Neuronal stem cell (in vitro differentiated cells): ENCODE results near the gene NTN1. TPM values are rescaled to one million over a fixed set of nuclear protein-coding genes. Genes with fewer than 3 reads are reported as not detected.

Experiments
- DNase-seq: peaks from one replicate; pipeline ENCODE4 v3.0.0-alpha.2; 2013; ENCODE audit warnings: low spot score
- H2AFZ ChIP-seq: one replicate; pipeline ENCODE4 v1.6.1; 2013; ENCODE audit warnings: mild to moderate bottlenecking, low read length, inconsistent platforms
- H2AK5ac ChIP-seq: 2 replicates; pipeline ENCODE4 v1.6.1; 2013; ENCODE audit warnings: low read depth, mild to moderate bottlenecking, inconsistent platforms, low read length, moderate library complexity, mixed read lengths
- H2BK120ac ChIP-seq: 2 replicates; pipeline ENCODE4 v1.6.1; 2013; ENCODE audit warnings: low read depth, mild to moderate bottlenecking, inconsistent platforms, low read length, moderate library complexity, mixed read lengths
- H2BK12ac ChIP-seq: one replicate; pipeline ENCODE4 v1.6.1; 2013; ENCODE audit warnings: low read length, inconsistent platforms
- H2BK15ac ChIP-seq: 2 replicates; pipeline ENCODE4 v1.6.1; 2013; ENCODE audit warnings: mild to moderate bottlenecking, low read length, inconsistent platforms, mixed read lengths
- H2BK5ac ChIP-seq: one replicate; pipeline ENCODE4 v1.6.1; 2013; ENCODE audit warnings: inconsistent platforms, mild to moderate bottlenecking, low read length, moderate library complexity
- H3K14ac ChIP-seq: one replicate; pipeline ENCODE4 v1.6.1; 2013; ENCODE audit warnings: low read length, inconsistent platforms
- H3K18ac ChIP-seq: 2 replicates; pipeline ENCODE4 v1.6.1; 2013; ENCODE audit warnings: low read length, inconsistent platforms
- H3K23ac ChIP-seq: 2 replicates; pipeline ENCODE4 v1.6.1; 2013; ENCODE audit warnings: low read depth, mild to moderate bottlenecking, mixed read lengths, low read length, inconsistent platforms; ENCODE audit not compliant: poor library complexity
- H3K27ac ChIP-seq: replicated peaks from 3 replicates; pipeline ENCODE4 v1.5.1; 2013; ENCODE audit warnings: low read length, inconsistent platforms
- H3K27me3 ChIP-seq, 3 experiments: 2 replicates each; pipeline ENCODE4 v1.6.1; 2013; ENCODE audit warnings: low read length in 3 of 3, mild to moderate bottlenecking in 2 of 3, inconsistent platforms in 1 of 3, low read depth in 1 of 3, mixed read lengths in 1 of 3, moderate library complexity in 1 of 3; ENCODE audit not compliant: control insufficient read depth in 3 of 3, insufficient read depth in 3 of 3
- H3K36me3 ChIP-seq, 2 donors: replicated peaks in 1 of 2; 2 replicates each; pipeline ENCODE4 v1.6.1; 2013; ENCODE audit warnings: low read length in 2 of 2; ENCODE audit not compliant: control insufficient read depth in 2 of 2, insufficient read depth in 2 of 2
- H3K4ac ChIP-seq: 2 replicates; pipeline ENCODE4 v1.6.1; 2013; ENCODE audit warnings: inconsistent platforms, mild to moderate bottlenecking, low read length, moderate library complexity
- H3K4me1 ChIP-seq, 2 donors: 1 replicate in 1 of 2; 2 replicates in 1 of 2; pipeline ENCODE4 v1.6.1; 2013; ENCODE audit warnings: low read length in 2 of 2, low read depth in 1 of 2; ENCODE audit not compliant: control insufficient read depth in 2 of 2, insufficient read depth in 1 of 2
- H3K4me2 ChIP-seq: one replicate; pipeline ENCODE4 v1.6.1; 2013; ENCODE audit warnings: mild to moderate bottlenecking, low read length, inconsistent platforms; ENCODE audit not compliant: insufficient read depth, poor library complexity, severe bottlenecking
- H3K4me3 ChIP-seq, 2 donors: 2 replicates each; pipeline ENCODE4 v1.5.1; 2013; ENCODE audit warnings: low read length in 2 of 2, mild to moderate bottlenecking in 2 of 2, inconsistent platforms in 1 of 2, moderate library complexity in 1 of 2
- H3K79me1 ChIP-seq: one replicate; pipeline ENCODE4 v1.6.1; 2013; ENCODE audit warnings: low read depth, mild to moderate bottlenecking, inconsistent platforms, low read length, moderate library complexity
- H3K9ac ChIP-seq: one replicate; pipeline ENCODE4 v1.6.1; 2013; ENCODE audit warnings: mild to moderate bottlenecking, low read depth, low read length, inconsistent platforms; ENCODE audit not compliant: poor library complexity
- H3K9me3 ChIP-seq, 2 donors: replicated peaks in 1 of 2; 2 replicates each; pipeline versions ENCODE3 to v1.6.1; 2013; ENCODE audit warnings: low read length in 2 of 2, mild to moderate bottlenecking in 2 of 2, inconsistent platforms in 1 of 2, low read depth in 1 of 2, mixed read lengths in 1 of 2, moderate library complexity in 1 of 2; ENCODE audit not compliant: control insufficient read depth in 2 of 2, insufficient read depth in 1 of 2
- H4K8ac ChIP-seq: one replicate; pipeline ENCODE4 v1.6.1; 2013; ENCODE audit warnings: low read depth, mild to moderate bottlenecking, inconsistent platforms, low read length, moderate library complexity
- H4K91ac ChIP-seq: one replicate; pipeline ENCODE4 v1.6.1; 2013; ENCODE audit warnings: low read length, low read depth, mild to moderate bottlenecking, inconsistent platforms; ENCODE audit not compliant: poor library complexity
- WGBS, 2 donors: extraction: QIAGEN DNeasy Blood & Tissue Kit; methylation state at CpG; one replicate each; pipeline ENCODE4 v1.1.7; 2013; ENCODE audit warnings: missing lambda C conversion rate in 2 of 2, mixed read lengths in 1 of 2; ENCODE audit not compliant: insufficient read length in 2 of 2, insufficient replicate concordance in 1 of 2; ENCODE audit errors: extremely low coverage in 2 of 2; 5-methylcytosine and 5-hydroxymethylcytosine counted together
- polyA plus RNA-seq, 2 experiments: library from polyadenylated mRNA; stranded (reverse); fragments of 200-250 nt; gene quantifications; one replicate each; pipeline ENCODE4 v1.2.3, GENCODE V29; 2013

NTN1 gene
- 2.0 TPM for polyA plus RNA-seq (2013, experiment 1 of 2)
- 2.0 TPM for polyA plus RNA-seq (2013, experiment 2 of 2)

GRCh38 chr17:9021158-9021991 lies at the start of gene NTN1:
Gene NTN1 (plus strand): TSS chr17:9021510. CDS start chr17:9022374, 864 bp downstream.
- peak within 1 kb of the TSS; percentile 59 for H2BK15ac ChIP-seq
- peak within 1 kb of the TSS; percentile 44 for H2BK5ac ChIP-seq
- WGBS, 2 donors: no CpG with 5 or more reads among the region's 111 CpGs
- H3K9me3 ChIP-seq: peaks cover 1 to 7% of the 10 kb centered on the region in 2 donors
- H3K4me3 ChIP-seq: peak within 1 kb of the TSS; percentile 54 to 81
- peaks cover 6% of the 10 kb centered on the region for H3K79me1 ChIP-seq
- H3K14ac ChIP-seq: peak within 1 kb of the TSS; percentile 73
- no peak within 1 kb of the TSS for H4K91ac ChIP-seq
- H3K4me1 ChIP-seq: peaks cover 7 to 24% of the 10 kb centered on the region in 2 donors
- no peak within 1 kb of the TSS for H4K8ac ChIP-seq
- H2AFZ ChIP-seq: peak within 1 kb of the TSS; percentile 97
- no peaks in the 10 kb centered on the region for H3K36me3 ChIP-seq
- no peak within 1 kb of the TSS for H2BK120ac ChIP-seq
- peak within 1 kb of the TSS; percentile 96 for H3K4me2 ChIP-seq
- H2AK5ac ChIP-seq: peak within 1 kb of the TSS; percentile 47
- peak; percentile 56 for DNase-seq
- no peak within 1 kb of the TSS for H3K4ac ChIP-seq
- H3K23ac ChIP-seq: peak within 1 kb of the TSS; percentile 77
- H3K9ac ChIP-seq: peak within 1 kb of the TSS; percentile 82
- H3K18ac ChIP-seq: peak within 1 kb of the TSS; percentile 90
- no peak within 1 kb of the TSS for H3K27ac ChIP-seq
- H2BK12ac ChIP-seq: peak within 1 kb of the TSS; percentile 63
- peaks cover 26 to 92% (median 50%) of the 10 kb centered on the region in 3 experiments for H3K27me3 ChIP-seq

GRCh38 chr17:8975091-8975725 lies 46.1 kb upstream of the NTN1 start:
- no peaks in the 10 kb centered on the region for H3K27me3 ChIP-seq
- no peak overlapping the region for H2BK120ac ChIP-seq
- H2BK15ac ChIP-seq: no peak overlapping the region
- H2BK5ac ChIP-seq: no peak overlapping the region
- H3K9me3 ChIP-seq: no peaks in the 10 kb centered on the region
- no peak overlapping the region for H3K18ac ChIP-seq
- H3K4me2 ChIP-seq: no peak overlapping the region
- H4K91ac ChIP-seq: no peak overlapping the region
- no peak for DNase-seq
- H3K9ac ChIP-seq: no peak overlapping the region
- no peak overlapping the region for H2AFZ ChIP-seq
- no peak overlapping the region for H2BK12ac ChIP-seq
- no peak overlapping the region for H2AK5ac ChIP-seq
- no peaks in the 10 kb centered on the region for H3K36me3 ChIP-seq
- no peak overlapping the region for H3K27ac ChIP-seq
- H3K4me3 ChIP-seq: no peak overlapping the region
- H3K79me1 ChIP-seq: no peaks in the 10 kb centered on the region
- no CpG with 5 or more reads among the region's 9 CpGs for WGBS, 2 donors
- no peak overlapping the region for H3K23ac ChIP-seq
- H4K8ac ChIP-seq: no peak overlapping the region
- no peak overlapping the region for H3K4ac ChIP-seq
- H3K4me1 ChIP-seq: no peaks in the 10 kb centered on the region
- H3K14ac ChIP-seq: no peak overlapping the region

GRCh38 chr17:8976638-8977037 lies 44.7 kb upstream of the NTN1 start:
- H3K27ac ChIP-seq: no peak overlapping the region
- no peak overlapping the region for H2BK12ac ChIP-seq
- no peak overlapping the region for H3K23ac ChIP-seq
- no peak overlapping the region for H3K9ac ChIP-seq
- no peak overlapping the region for H4K91ac ChIP-seq
- no CpG with 5 or more reads among the region's 1 CpG for WGBS, 2 donors
- H3K36me3 ChIP-seq: no peaks in the 10 kb centered on the region
- H3K14ac ChIP-seq: no peak overlapping the region
- no peaks in the 10 kb centered on the region for H3K4me1 ChIP-seq
- no peak for DNase-seq
- H3K4me3 ChIP-seq: no peak overlapping the region
- H3K4me2 ChIP-seq: no peak overlapping the region
- no peak overlapping the region for H2AK5ac ChIP-seq
- H3K4ac ChIP-seq: no peak overlapping the region
- no peak overlapping the region for H3K18ac ChIP-seq
- no peaks in the 10 kb centered on the region for H3K27me3 ChIP-seq
- no peak overlapping the region for H2BK120ac ChIP-seq
- H3K9me3 ChIP-seq: no peaks in the 10 kb centered on the region
- H2BK5ac ChIP-seq: no peak overlapping the region
- H2AFZ ChIP-seq: no peak overlapping the region
- no peak overlapping the region for H4K8ac ChIP-seq
- no peaks in the 10 kb centered on the region for H3K79me1 ChIP-seq
- H2BK15ac ChIP-seq: no peak overlapping the region

GRCh38 chr17:8979715-8980114 lies 41.6 kb upstream of the NTN1 start:
- Histone ChIP-seq H3K36me3 (no peaks in the 10 kb centered on the region), H3K4me1 (no peaks in the 10 kb centered on the region), H3K27me3 (no peaks in the 10 kb centered on the region), H3K4me3 (no peak overlapping the region), H4K8ac (no peak overlapping the region), H2BK15ac (no peak overlapping the region), H3K23ac (no peak overlapping the region), H2BK12ac (no peak overlapping the region), H3K9me3 (no peaks in the 10 kb centered on the region), H3K14ac (no peak overlapping the region), H3K79me1 (no peaks in the 10 kb centered on the region), H2BK5ac (no peak overlapping the region), H2AK5ac (no peak overlapping the region), H3K18ac (no peak overlapping the region), H2AFZ (no peak overlapping the region), H3K4ac (no peak overlapping the region), H2BK120ac (no peak overlapping the region), H4K91ac (no peak overlapping the region), H3K4me2 (no peak overlapping the region), H3K27ac (no peak overlapping the region), H3K9ac (no peak overlapping the region)
- no peak for DNase-seq
